ENCODE results near the gene ARMH3.

DNA sequence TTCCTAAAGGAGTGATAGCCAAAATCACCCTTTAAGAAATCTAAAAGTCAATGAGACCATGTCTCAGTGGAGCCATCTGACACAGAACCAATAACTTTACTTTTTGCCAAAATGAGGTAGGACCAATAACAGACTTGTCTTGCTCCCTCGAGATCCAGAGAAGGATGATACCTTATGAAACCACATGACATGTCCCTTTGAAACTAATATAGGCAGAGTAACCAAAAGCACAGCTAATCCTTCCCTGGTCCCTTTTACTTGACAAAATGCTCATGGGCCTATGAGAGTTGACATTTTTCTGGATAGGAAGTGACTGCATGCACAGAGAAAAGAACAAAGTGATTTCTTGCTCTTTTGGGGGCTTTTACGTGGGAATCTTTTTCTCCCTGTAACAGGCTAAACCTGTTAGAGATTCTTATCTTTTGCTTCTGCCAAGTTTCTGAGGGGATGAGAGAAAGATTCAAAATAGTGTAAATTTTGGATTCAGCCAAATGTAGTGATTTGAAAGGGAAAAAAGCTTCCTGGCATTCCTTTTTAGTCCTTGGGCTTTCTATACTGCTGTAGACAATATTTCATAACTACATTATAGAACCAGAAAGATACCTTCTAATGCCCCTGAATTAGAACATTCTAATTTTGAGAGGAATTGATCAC is 87.6 kb downstream of the ARMH3 start:
- TF ChIP-seq, protein P1, sequence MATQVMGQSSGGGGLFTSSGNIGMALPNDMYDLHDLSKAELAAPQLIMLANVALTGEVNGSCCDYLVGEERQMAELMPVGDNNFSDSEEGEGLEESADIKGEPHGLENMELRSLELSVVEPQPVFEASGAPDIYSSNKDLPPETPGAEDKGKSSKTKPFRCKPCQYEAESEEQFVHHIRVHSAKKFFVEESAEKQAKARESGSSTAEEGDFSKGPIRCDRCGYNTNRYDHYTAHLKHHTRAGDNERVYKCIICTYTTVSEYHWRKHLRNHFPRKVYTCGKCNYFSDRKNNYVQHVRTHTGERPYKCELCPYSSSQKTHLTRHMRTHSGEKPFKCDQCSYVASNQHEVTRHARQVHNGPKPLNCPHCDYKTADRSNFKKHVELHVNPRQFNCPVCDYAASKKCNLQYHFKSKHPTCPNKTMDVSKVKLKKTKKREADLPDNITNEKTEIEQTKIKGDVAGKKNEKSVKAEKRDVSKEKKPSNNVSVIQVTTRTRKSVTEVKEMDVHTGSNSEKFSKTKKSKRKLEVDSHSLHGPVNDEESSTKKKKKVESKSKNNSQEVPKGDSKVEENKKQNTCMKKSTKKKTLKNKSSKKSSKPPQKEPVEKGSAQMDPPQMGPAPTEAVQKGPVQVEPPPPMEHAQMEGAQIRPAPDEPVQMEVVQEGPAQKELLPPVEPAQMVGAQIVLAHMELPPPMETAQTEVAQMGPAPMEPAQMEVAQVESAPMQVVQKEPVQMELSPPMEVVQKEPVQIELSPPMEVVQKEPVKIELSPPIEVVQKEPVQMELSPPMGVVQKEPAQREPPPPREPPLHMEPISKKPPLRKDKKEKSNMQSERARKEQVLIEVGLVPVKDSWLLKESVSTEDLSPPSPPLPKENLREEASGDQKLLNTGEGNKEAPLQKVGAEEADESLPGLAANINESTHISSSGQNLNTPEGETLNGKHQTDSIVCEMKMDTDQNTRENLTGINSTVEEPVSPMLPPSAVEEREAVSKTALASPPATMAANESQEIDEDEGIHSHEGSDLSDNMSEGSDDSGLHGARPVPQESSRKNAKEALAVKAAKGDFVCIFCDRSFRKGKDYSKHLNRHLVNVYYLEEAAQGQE (IDR thresholded peaks at IDR 0.05; ENCODE audit: unreplicated experiment), result no peak
- TF ChIP-seq, protein P2, sequence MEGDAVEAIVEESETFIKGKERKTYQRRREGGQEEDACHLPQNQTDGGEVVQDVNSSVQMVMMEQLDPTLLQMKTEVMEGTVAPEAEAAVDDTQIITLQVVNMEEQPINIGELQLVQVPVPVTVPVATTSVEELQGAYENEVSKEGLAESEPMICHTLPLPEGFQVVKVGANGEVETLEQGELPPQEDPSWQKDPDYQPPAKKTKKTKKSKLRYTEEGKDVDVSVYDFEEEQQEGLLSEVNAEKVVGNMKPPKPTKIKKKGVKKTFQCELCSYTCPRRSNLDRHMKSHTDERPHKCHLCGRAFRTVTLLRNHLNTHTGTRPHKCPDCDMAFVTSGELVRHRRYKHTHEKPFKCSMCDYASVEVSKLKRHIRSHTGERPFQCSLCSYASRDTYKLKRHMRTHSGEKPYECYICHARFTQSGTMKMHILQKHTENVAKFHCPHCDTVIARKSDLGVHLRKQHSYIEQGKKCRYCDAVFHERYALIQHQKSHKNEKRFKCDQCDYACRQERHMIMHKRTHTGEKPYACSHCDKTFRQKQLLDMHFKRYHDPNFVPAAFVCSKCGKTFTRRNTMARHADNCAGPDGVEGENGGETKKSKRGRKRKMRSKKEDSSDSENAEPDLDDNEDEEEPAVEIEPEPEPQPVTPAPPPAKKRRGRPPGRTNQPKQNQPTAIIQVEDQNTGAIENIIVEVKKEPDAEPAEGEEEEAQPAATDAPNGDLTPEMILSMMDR (conservative IDR thresholded peaks at IDR 0.05; ENCODE audit: low read depth in 2 of 2), result no peak
- TF ChIP-seq POLR2AphosphoS5 (IDR thresholded peaks at IDR 0.05; ENCODE audit: low read depth) (no peak), CREB1 (CRISPR knock-in tag; IDR thresholded peaks at IDR 0.05; ENCODE audit: low read depth) (no peak), EZH2 (IDR thresholded peaks at IDR 0.05; ENCODE audit: low read depth, unreplicated experiment) (no peak), NANOG (IDR thresholded peaks at IDR 0.05; ENCODE audit: borderline replicate concordance) (no peak)
